Activated CD4-positive, alpha-beta T cell treated with anti-CD3 and anti-CD28 coated beads, Interleukin-2, amount 50 U/mL, for 4 hours (primary cell): ENCODE measurements around the gene IFFO2.

ENCODE experiments used
- DNase-seq, 2 experiments: peaks; one replicate each; pipeline ENCODE4 v3.0.0-alpha.2; 2020

Gene IFFO2

DNA sequence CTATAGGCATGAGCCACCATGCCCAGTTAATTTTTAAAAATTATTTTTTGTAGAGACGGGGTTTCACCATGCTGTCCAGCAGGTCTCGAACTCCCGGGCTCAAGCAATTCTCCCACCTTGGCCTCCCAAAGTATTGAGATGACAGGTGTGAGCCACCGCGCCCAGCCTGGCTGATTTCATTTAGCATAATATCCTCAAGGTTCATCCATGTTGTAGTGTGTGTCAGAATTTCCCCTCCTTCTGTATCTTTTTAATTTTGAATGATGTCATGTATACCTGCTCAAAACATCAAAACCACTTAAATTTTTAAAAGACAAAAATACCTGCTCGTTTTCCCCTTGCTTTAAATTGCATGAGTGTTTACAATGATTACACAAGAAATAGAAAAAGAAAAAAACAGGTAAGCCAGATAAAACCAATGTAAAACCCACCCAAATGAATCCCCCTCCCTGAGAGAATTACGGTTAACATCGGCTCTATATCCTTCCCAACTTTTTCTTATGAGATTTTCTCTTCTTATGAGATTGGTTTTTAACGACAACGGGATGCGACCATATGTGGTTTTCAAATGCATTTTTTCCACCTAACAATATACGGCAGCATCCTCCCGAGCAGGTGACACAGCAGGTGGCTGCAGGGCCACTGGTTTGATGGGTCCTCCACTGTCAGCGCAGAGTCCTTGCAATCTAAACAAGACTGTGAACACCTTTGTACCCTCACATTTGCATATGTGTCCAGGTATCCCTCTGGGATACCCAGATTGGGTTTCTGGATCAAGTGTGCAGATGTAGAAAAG, 22.1 kb downstream of the IFFO2 start:
- no peak for DNase-seq

DNA sequence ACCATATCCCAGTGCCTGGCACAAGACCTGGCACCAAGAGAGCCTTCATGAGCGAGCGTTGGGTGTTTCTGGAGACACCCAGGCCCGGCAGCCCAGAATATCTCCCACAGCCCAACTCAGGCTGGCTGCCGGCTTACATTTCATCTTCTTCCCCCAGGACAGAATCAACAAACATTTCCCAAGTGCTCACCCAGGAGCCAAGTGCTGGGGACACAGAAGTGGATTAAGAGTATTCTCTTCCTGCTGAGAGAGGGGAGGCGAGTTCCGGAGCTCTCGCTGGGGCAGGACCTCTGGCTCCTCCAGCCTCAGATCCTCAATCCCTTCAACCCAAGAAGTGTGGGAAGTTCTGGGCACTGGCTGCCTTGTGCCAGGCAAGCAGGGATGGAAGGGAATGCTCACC, 23.6 kb downstream of the IFFO2 start:
- no peak for DNase-seq

DNA sequence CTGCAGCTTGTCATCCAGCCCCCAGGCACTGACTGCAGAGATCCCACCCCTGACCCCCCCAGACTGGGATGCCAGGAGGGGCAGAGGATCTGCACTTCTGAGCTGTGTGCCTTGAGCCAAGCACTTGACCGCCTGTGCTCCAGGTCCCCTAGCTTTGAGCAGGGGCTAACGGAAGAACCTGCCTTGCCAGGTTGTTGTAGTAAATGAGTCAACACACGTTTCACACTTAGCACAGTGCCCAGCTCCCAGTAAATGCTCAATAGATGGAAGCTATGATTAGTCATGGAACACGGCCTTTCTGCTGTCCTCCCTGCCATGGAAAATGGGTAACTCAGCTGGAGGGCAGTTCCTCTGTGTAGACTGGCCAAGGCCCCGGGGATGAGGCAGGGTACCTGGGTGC, 24.1 kb downstream of the IFFO2 start:
- DNase-seq: no peak

DNA sequence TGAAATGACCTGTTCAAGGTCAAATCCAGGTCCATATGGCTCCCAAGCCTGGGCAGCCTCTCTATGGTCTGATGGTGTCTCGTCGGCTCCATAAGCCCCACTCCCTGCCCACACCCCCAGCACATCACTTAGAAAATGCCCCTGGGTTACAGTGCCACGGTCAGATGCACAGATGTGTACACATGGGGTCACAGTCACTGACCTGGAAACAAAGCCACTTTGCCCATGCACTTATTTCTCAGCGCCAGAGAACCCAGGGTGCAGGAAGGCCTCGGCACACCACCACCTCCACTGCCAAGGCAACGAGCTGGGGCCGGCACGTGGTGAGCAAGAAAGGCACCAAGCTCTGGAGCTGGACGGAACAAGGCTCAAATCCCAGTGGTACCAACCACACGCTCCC, 24.7 kb downstream of the IFFO2 start:
- DNase-seq: no peak

DNA sequence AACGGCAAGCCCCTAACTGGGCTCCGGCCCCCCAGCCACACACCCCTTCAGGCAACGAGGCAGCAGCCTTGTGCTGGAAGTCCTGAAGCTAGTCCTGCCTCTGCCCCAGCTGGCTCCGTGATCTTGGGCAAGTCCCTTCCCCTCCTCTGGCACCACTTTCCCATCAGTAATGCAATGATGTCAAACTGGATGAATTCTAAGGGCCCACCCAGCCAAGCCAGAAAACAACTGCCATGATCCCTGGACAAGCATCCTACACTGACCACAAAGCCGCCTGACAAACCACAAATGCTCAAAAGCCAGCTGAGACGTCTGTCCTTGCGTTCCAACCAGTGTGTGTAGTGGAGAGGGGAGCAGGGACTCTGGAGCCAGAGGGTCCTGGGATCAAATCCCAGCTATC, 26.8 kb downstream of the IFFO2 start:
- no peak for DNase-seq

- no peak for DNase-seq
Measured at GRCh38 chr1:18928985-18929384, 27.5 kb downstream of the IFFO2 start.

GRCh38 chr1:18928406-18928805, 28.1 kb downstream of the IFFO2 start:
- DNase-seq: no peak

DNA sequence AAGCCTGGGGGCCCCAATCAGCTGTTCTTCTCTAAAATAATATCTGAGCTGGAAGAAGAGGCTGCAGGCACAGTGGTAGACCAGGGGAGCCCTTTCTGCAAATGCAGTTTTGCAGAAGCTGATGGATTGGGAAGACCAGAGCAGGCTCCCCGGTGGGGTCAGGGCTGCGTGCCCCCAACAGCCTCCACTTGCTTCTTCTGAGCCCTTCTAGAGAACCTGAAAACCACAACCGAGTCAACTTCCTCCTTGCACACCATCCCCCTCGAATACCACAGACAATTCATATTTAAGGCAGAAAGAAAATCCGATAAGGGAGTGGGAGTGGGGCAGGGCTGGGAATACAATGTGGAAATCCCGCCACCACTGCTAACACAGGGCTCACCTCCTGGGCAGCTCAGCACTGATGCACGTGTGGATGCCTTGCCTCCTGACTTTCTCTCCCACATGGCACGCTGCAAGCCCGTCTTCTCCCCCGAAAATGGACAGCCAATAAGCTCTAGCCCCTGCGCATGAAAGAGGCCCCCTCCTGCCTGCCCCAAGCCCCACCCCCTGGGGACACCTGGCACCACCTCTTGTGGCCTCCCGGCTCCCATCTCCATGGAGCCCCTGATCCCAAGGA, 28.7 kb downstream of the IFFO2 start:
- DNase-seq: no peak

GRCh38 chr1:18927082-18927653, 29.3 kb downstream of the IFFO2 start:
- peak; percentile 25 to 26 for DNase-seq

GRCh38 chr1:18926315-18927081, 30.0 kb downstream of the IFFO2 start:
- peak; percentile 81 to 85 for DNase-seq

GRCh38 chr1:18925279-18925678, 31.2 kb downstream of the IFFO2 start:
- no peak for DNase-seq

DNA sequence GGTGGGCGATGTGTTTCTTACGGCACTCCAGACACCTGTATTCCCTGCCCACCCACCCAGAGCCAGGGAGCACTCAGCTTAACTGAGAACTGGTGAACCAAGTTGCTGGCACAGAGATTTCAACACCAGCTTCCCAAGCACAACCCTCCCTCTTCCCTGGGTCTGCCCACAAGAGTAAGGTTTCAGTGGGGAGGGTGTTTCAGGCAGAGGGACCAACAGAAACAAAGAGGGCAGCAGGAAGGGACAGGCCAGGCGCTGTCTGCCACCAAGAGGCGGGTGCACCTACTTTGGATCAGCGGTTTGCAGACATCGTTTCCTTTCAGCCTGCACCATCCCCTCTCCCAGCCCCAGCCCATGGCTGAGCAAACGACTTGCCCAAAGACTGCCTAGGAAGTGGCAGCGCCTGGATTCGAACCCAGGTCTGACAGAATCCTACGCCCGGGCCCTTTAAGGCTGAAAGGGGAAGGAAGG, 32.2 kb downstream of the IFFO2 start:
- DNase-seq: no peak

- no peak for DNase-seq
Measured at GRCh38 chr1:18923756-18924211, 32.7 kb downstream of the IFFO2 start.

DNA sequence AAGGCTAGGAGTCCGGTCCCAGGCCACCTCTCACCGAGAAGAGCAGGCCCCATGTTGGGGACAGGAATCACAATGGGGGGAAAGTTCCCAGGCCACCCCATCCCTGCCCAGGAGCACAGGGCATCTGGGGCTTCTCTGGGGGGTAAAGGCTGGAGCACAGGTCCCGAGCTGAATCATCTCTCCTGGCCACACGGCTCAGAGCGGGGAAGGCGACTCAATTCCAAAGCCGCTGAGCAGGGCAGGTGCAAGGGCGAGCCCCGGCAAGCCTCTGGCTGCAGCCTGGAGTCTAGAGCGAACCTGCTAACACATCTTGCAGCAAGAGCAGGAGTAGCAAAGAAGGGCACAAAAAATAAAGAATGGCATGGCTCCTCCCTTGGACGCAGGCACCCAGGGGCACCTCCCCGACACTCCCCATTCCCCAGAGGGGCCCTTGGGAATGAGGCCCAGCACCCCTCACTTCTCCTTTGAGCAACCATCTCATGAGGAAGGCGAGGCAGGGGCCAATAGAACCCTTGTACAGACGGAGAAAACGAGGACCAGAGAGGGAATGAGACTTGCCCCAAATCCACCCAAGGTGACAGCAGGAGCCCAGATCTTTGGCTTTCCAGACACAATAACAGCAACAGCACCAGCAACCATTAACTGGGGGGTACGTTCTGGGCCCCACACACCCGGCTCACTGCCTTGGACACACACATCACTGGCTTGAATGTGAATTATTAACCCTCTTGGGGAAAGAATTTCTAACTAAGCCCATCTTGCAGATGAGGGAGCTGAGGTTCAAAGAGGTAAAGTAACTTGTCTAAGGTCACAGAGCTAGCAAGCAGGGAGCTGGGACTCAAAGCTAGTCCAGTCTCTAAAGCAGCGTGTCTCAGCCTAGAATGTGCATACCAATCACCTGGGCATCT, 33.4 kb downstream of the IFFO2 start:
- no peak for DNase-seq

DNA sequence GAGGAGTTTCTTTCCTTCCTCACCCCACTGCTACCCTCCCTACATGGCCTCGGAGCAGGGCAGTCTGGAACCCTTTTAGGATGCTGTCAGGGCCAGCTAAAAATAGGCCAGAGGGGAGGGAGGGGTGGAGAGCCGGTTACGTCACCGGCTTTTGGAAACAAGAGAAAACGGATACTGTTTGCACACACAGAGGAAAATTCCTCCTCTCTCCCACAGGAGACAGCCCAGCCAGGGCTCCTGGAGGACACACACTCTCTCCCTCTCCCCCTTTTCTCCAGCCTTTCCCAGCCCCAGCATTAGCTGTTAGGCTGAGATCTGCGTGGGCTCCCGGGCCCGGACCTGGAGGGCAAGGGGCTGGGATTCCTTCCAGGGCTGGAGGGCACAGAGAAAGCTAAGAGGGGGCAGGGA, 34.2 kb downstream of the IFFO2 start:
- no peak for DNase-seq

- no peak for DNase-seq
Measured at GRCh38 chr1:18921516-18922251, 34.8 kb downstream of the IFFO2 start.

GRCh38 chr1:18920931-18921330, 35.5 kb downstream of the IFFO2 start:
- no peak for DNase-seq

DNA sequence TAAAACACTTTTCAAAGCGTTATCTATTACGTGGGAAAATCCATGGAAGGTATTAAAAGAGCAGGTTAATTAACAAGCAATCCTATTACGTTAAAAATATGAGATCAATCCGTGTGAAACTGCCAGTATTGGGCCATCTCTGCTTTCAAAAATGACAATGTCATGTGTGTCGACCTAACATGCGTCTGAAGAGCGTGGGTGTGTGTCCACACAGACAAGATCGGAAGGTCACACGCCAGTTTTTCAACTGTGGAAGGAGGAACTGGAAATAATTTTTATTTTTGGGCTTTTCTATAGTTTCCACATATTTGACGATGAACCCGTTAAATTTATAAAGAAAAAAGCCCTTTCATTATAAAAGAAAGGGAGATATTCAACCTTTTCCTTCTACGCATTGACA, 36.5 kb downstream of the IFFO2 start:
- DNase-seq: no peak

GRCh38 chr1:18919197-18919905, 37.1 kb downstream of the IFFO2 start:
- DNase-seq: no peak

DNA sequence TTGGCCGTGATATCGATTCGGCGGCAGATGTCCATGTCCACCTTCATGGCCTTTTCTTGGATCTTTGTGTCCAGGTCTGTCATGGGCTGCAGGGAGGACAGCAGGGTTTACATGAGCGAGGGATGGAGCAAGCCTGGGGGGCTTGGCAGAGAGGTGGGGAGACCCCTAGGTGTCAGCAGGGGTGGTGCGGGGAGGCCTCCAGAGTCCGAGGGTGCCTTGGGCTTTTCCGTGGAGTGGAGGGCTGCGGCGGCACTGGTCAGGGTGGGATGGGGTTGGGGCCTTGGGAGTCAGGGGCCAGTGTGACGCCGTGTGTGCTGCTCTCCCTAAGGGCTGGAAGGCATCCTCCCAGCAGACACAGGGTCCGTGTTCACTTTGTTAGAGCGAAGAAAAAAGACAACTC, 38.1 kb downstream of the IFFO2 start:
- no peak for DNase-seq
